22Rv1 (cell line): Measurements from ENCODE around the gene RPTOR.

Experiments
- H3K27ac ChIP-seq: fragments of 450-650 bp; 2 replicates; pipeline ENCODE4 v1.5.1; 2017
- CTCF ChIP-seq: fragments of 450-650 bp; IDR thresholded peaks from 2 replicates; pipeline ENCODE4 v1.5.1; 2017; ENCODE audit warnings: mild to moderate bottlenecking
- ZFX ChIP-seq: fragments of 450-650 bp; IDR thresholded peaks from 2 replicates; pipeline ENCODE4 v1.6.1; 2017; ENCODE audit warnings: antibody characterized with exemption, borderline replicate concordance

Gene RPTOR

GRCh38 chr17:80584176-80584905 is 39.7 kb downstream of the RPTOR start:
- H3K27ac ChIP-seq, result no peak overlapping the region
- TF ChIP-seq ZFX, result no peak
- no peak for TF ChIP-seq CTCF

- no peak for TF ChIP-seq ZFX
- TF ChIP-seq CTCF, result no peak
- no peak overlapping the region for H3K27ac ChIP-seq
Measured at GRCh38 chr17:80585890-80586845, 41.5 kb downstream of the RPTOR start.

GRCh38 chr17:80586846-80587228 is 42.2 kb downstream of the RPTOR start:
- TF ChIP-seq CTCF (no peak), ZFX (no peak)
- no peak overlapping the region for H3K27ac ChIP-seq

GRCh38 chr17:80588702-80589383 is 44.2 kb downstream of the RPTOR start:
- no peak overlapping the region for H3K27ac ChIP-seq
- TF ChIP-seq ZFX, result no peak
- TF ChIP-seq CTCF, result no peak

GRCh38 chr17:80591788-80592187 is 47.1 kb downstream of the RPTOR start:
- TF ChIP-seq ZFX, result no peak
- no peak for TF ChIP-seq CTCF
- no peak overlapping the region for H3K27ac ChIP-seq

GRCh38 chr17:80592243-80592642 is 47.6 kb downstream of the RPTOR start:
- TF ChIP-seq ZFX (no peak), CTCF (no peak)
- no peak overlapping the region for H3K27ac ChIP-seq
